Thyroid gland (tissue), 4 donors: Measurements from ENCODE around the gene FAM118B.

Experiments used
- CTCF ChIP-seq, 6 experiments: fragments of 200-600 bp in 3 of 6; fragments of 450-650 bp in 3 of 6; sonication (generic) in 3 of 6; IDR thresholded peaks; one replicate each; pipeline ENCODE4 v1.5.1; 2016 to 2019; ENCODE audit warnings: antibody characterized with exemption in 6 of 6, mild to moderate bottlenecking in 2 of 6, inconsistent platforms in 1 of 6, moderate library complexity in 1 of 6
- POLR2A ChIP-seq, 2 donors: fragments of 450-650 bp; IDR thresholded peaks; one replicate each; pipeline ENCODE4 v1.6.1; 2017; ENCODE audit warnings: antibody characterized with exemption in 2 of 2, mild to moderate bottlenecking in 2 of 2, moderate library complexity in 1 of 2

GRCh38 chr11:126262216-126262615 lies 50.6 kb downstream of the FAM118B start:
- TF ChIP-seq CTCF (IDR thresholded peaks at IDR 0.05) (no peak), POLR2A (IDR thresholded peaks at IDR 0.05) (no peak)
